Fibroblast of lung (primary cell): ENCODE data around the gene FAM78A. TPM values are rescaled to one million over a fixed set of nuclear protein-coding genes. Genes with fewer than 3 reads are reported as not detected.

ENCODE experiments used
- DNase-seq, 2 donors: peaks; one replicate each; pipeline versions ENCODE4 v3.0.0 to v3.0.0-alpha.2; 2010; ENCODE audit warnings: low read depth in 2 of 2
- H2AFZ ChIP-seq: 2 replicates; pipeline ENCODE4 v1.5.1; 2012; ENCODE audit warnings: low read length, control low read depth, inconsistent platforms
- H3K27ac ChIP-seq: 2 replicates; pipeline ENCODE4 v1.5.1; 2011; ENCODE audit warnings: low read length, control low read depth; ENCODE audit not compliant: insufficient read depth
- H3K27me3 ChIP-seq: 2 replicates; pipeline ENCODE4 v1.5.1; 2011; ENCODE audit warnings: mild to moderate bottlenecking, low read length; ENCODE audit not compliant: control insufficient read depth, insufficient read depth
- H3K36me3 ChIP-seq: 2 replicates; pipeline ENCODE4 v1.5.1; 2011; ENCODE audit warnings: low read length; ENCODE audit not compliant: control insufficient read depth, insufficient read depth
- H3K4me1 ChIP-seq: 2 replicates; pipeline ENCODE4 v1.5.1; 2011; ENCODE audit warnings: low read length; ENCODE audit not compliant: control insufficient read depth, insufficient read depth; ENCODE audit errors: extremely low read depth
- H3K4me2 ChIP-seq: 2 replicates; pipeline ENCODE4 v1.5.1; 2011; ENCODE audit warnings: low read length, control low read depth; ENCODE audit not compliant: insufficient read depth; ENCODE audit errors: extremely low read depth
- H3K4me3 ChIP-seq, 4 experiments: fragments of 200-600 bp in 1 of 4; sonication (generic) in 1 of 4; replicated peaks in 1 of 4; 2 replicates each; pipeline ENCODE4 v1.5.1; 2011 to 2016; ENCODE audit warnings: low read length in 4 of 4, low read depth in 3 of 4, mild to moderate bottlenecking in 3 of 4, control low read depth in 2 of 4, inconsistent platforms in 1 of 4, mixed read lengths in 1 of 4; ENCODE audit not compliant: insufficient read depth in 1 of 4; ENCODE audit errors: control extremely low read depth in 1 of 4
- H3K79me2 ChIP-seq: 2 replicates; pipeline ENCODE4 v1.5.1; 2012; ENCODE audit warnings: mild to moderate bottlenecking, low read length, inconsistent platforms; ENCODE audit not compliant: control insufficient read depth, insufficient read depth
- H3K9ac ChIP-seq: 2 replicates; pipeline ENCODE4 v1.5.1; 2011; ENCODE audit warnings: mild to moderate bottlenecking, low read length, control low read depth; ENCODE audit not compliant: insufficient read depth
- H3K9me3 ChIP-seq: 2 replicates; pipeline ENCODE4 v1.5.1; 2012; ENCODE audit warnings: low read depth, low read length; ENCODE audit not compliant: control insufficient read depth, insufficient read depth
- H4K20me1 ChIP-seq: 2 replicates; pipeline ENCODE4 v1.5.1; 2011; ENCODE audit warnings: low read length; ENCODE audit not compliant: control insufficient read depth, insufficient read depth; ENCODE audit errors: extremely low read depth
- EZH2 ChIP-seq: IDR thresholded peaks from 2 replicates; pipeline ENCODE4 v1.5.1; 2012; ENCODE audit warnings: low read length, control low read depth, mild to moderate bottlenecking; ENCODE audit errors: missing control alignments
- polyA plus RNA-seq, 2 donors: library from polyadenylated mRNA; depleted of rRNA in 1 of 2; stranded (reverse) in 1 of 2; unstranded in 1 of 2; fragments of >200 nt; gene quantifications; 2 replicates each; pipeline ENCODE4 v1.2.1, GENCODE V29; 2011 to 2012; ENCODE audit warnings: missing spikeins in 1 of 2
- total RNA-seq: library from RNA; depleted of rRNA; stranded (reverse); fragments of >200 nt; gene quantifications from 2 replicates; pipeline ENCODE4 v1.2.1, GENCODE V29; 2014
- TF ChIP-seq, protein P1 (sequence below), 2 donors: IDR thresholded peaks in 1 of 2; conservative IDR thresholded peaks in 1 of 2; 1 replicate in 1 of 2; 2 replicates in 1 of 2; pipeline ENCODE4 v1.5.1; 2011 to 2012; ENCODE audit warnings: low read length in 2 of 2, control low read depth in 1 of 2, inconsistent platforms in 1 of 2, low read depth in 1 of 2, mild to moderate bottlenecking in 1 of 2

The FAM78A gene
- total and polyA plus RNA-seq, 2 donors (not counting 1 experiment from before 2014, with no cell fraction given) = 0.26 to 0.33 TPM

DNA sequence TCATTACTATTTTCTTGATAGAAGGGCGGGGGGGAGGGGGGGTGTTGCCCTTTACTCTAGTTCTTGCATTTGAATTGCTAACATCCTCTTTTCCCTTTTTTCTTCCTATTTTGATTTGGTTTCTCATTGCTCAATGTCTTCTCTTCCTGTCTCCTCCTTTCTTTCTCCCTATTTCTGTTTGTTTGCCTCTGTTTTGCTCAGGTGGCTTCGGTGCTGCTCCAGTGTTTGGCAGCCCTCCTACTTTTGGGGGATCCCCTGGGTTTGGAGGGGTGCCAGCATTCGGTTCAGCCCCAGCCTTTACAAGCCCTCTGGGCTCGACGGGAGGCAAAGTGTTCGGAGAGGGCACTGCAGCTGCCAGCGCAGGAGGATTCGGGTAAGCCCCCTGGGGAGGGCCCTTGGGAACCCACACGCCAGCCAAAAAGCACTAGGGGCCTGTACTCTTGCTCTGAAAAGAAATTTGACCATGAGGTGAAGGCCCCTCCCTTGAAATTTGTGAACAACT lies 48.3 kb downstream of the FAM78A start:
- Histone ChIP-seq H3K4me2 (no peak overlapping the region), H3K36me3 (peaks cover 5% of the 10 kb centered on the region), H3K27me3 (no peaks in the 10 kb centered on the region), H3K9ac (no peak overlapping the region), H2AFZ (no peak overlapping the region), H3K27ac (no peak overlapping the region), H3K4me3 (no peak overlapping the region), H3K79me2 (no peaks in the 10 kb centered on the region), H3K9me3 (no peaks in the 10 kb centered on the region), H3K4me1 (peaks cover 2% of the 10 kb centered on the region), H4K20me1 (no peaks in the 10 kb centered on the region)
- TF ChIP-seq EZH2 = no peak
- TF ChIP-seq, protein P1, sequence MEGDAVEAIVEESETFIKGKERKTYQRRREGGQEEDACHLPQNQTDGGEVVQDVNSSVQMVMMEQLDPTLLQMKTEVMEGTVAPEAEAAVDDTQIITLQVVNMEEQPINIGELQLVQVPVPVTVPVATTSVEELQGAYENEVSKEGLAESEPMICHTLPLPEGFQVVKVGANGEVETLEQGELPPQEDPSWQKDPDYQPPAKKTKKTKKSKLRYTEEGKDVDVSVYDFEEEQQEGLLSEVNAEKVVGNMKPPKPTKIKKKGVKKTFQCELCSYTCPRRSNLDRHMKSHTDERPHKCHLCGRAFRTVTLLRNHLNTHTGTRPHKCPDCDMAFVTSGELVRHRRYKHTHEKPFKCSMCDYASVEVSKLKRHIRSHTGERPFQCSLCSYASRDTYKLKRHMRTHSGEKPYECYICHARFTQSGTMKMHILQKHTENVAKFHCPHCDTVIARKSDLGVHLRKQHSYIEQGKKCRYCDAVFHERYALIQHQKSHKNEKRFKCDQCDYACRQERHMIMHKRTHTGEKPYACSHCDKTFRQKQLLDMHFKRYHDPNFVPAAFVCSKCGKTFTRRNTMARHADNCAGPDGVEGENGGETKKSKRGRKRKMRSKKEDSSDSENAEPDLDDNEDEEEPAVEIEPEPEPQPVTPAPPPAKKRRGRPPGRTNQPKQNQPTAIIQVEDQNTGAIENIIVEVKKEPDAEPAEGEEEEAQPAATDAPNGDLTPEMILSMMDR (conservative IDR thresholded peaks at IDR 0.05 in 1 of 2, IDR thresholded peaks at IDR 0.05 in 1 of 2; ENCODE audit: low read depth in 1 of 2, low read length in 2 of 2) = no peak
- DNase-seq = no peak

- no peak overlapping the region for H2AFZ ChIP-seq
- no peak overlapping the region for H3K4me3 ChIP-seq
- no peak overlapping the region for H3K27ac ChIP-seq
- no peaks in the 10 kb centered on the region for H3K9me3 ChIP-seq
- TF ChIP-seq, protein P1 (conservative IDR thresholded peaks at IDR 0.05 in 1 of 2, IDR thresholded peaks at IDR 0.05 in 1 of 2; ENCODE audit: low read depth in 1 of 2, low read length in 2 of 2) = no peak
- no peak for TF ChIP-seq EZH2
- H4K20me1 ChIP-seq = no peaks in the 10 kb centered on the region
- DNase-seq = peak in 1 of 2 donors; percentile 22
- H3K36me3 ChIP-seq = peaks cover 5% of the 10 kb centered on the region
- H3K27me3 ChIP-seq = no peaks in the 10 kb centered on the region
- H3K9ac ChIP-seq = no peak overlapping the region
- no peak overlapping the region for H3K4me2 ChIP-seq
- peaks cover 2% of the 10 kb centered on the region for H3K4me1 ChIP-seq
- H3K79me2 ChIP-seq = no peaks in the 10 kb centered on the region
Measured at GRCh38 chr9:131227112-131227958, 49.0 kb downstream of the FAM78A start.

DNA sequence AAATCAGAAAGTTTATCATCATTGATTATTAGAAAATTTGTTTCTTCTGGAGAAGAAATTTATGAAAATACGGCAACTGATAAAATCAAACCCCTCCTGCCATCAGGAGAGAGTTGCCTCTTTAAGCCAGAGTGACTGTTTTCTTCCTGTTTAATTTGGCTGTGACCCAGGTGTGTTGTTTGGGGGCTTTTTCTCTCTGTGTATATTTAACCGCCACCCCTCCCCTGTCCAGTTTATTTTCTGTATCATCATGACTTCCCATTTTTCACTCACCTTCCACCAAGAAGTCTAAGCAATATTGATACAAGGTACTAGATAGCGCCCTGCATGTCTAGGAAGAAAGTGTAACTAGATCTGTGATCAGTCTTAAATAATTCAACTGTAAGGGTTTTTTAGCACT lies 50.1 kb downstream of the FAM78A start:
- H3K4me2 ChIP-seq = no peak overlapping the region
- no peak overlapping the region for H3K9ac ChIP-seq
- H3K27ac ChIP-seq = no peak overlapping the region
- no peaks in the 10 kb centered on the region for H3K27me3 ChIP-seq
- no peaks in the 10 kb centered on the region for H3K79me2 ChIP-seq
- H3K9me3 ChIP-seq = no peaks in the 10 kb centered on the region
- no peaks in the 10 kb centered on the region for H4K20me1 ChIP-seq
- peaks cover 5% of the 10 kb centered on the region for H3K36me3 ChIP-seq
- H2AFZ ChIP-seq = no peak overlapping the region
- H3K4me1 ChIP-seq = peaks cover 2% of the 10 kb centered on the region
- DNase-seq = no peak
- TF ChIP-seq, protein P1 (conservative IDR thresholded peaks at IDR 0.05 in 1 of 2, IDR thresholded peaks at IDR 0.05 in 1 of 2; ENCODE audit: low read depth in 1 of 2, low read length in 2 of 2) = no peak
- TF ChIP-seq EZH2 = no peak
- no peak overlapping the region for H3K4me3 ChIP-seq
